ENCODE measurements around the gene NFAM1.

Gene NFAM1

DNA sequence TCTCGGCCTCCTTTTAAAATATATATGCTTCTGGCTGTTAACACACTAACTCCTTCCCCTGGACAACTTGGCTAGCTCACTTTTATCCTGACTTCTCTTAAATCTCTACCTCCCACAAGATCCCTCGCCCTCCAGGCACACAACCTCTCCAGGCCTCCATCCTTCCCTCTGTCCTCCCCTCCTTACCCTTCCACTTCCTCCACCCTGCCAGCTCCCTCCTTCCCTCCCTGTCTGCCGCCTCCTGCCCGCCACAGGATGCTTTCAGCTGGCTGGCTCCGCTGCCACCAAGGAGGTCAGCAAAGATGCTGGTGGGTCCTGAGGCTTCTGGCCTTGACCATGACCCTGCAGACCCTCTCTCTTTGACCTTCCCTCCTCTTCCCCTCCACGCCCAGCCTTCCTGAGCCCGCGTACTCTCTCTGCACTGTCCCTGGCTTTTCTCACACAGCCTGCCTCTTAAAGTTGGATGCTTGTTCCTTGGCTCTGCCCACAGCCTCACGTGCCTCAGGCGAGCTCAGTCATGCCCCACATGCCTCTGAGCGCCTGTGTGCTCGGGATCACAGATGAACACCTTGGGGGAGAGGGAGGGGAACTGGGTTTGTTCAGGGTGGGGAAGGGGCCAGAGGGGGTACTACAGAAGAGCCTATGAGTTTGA is 6.7 kb downstream of the NFAM1 start:
- Histone ChIP-seq H3K36me3 (ENCODE audit: insufficient read depth, low read length) (no peaks in the 10 kb centered on the region), H3K27me3 (ENCODE audit: insufficient read depth, low read length, poor library complexity, severe bottlenecking) (no peaks in the 10 kb centered on the region), H2AFZ (ENCODE audit: low read length) (no peak overlapping the region), H3F3A (ENCODE audit: low read depth) (no peaks in the 10 kb centered on the region), H3K9me2 (replicated peaks; ENCODE audit: low read depth, low read length) (no peaks in the 10 kb centered on the region), H3K4me1 (ENCODE audit: insufficient read depth, low read length, poor library complexity, severe bottlenecking) (no peaks in the 10 kb centered on the region), H4K20me1 (ENCODE audit: insufficient read depth, low read length, poor library complexity, severe bottlenecking) (no peaks in the 10 kb centered on the region), H3K9me3 (ENCODE audit: insufficient read depth, low read depth, low read length) (no peaks in the 10 kb centered on the region), H3K9ac (ENCODE audit: low read depth, low read length, poor library complexity, severe bottlenecking) (no peak overlapping the region), H3K4me2 (ENCODE audit: low read depth, low read length, poor library complexity, severe bottlenecking) (no peak overlapping the region), H3K4me3 (ENCODE audit: low read length, poor library complexity, severe bottlenecking) (no peak overlapping the region), H3K79me2 (ENCODE audit: insufficient read depth, low read length) (no peaks in the 10 kb centered on the region)
- TF ChIP-seq EZH2phosphoT487 (IDR thresholded peaks at IDR 0.05; ENCODE audit: borderline replicate concordance) (no peak), CTCF (conservative IDR thresholded peaks at IDR 0.05; ENCODE audit: low read length) (no peak)

DNA sequence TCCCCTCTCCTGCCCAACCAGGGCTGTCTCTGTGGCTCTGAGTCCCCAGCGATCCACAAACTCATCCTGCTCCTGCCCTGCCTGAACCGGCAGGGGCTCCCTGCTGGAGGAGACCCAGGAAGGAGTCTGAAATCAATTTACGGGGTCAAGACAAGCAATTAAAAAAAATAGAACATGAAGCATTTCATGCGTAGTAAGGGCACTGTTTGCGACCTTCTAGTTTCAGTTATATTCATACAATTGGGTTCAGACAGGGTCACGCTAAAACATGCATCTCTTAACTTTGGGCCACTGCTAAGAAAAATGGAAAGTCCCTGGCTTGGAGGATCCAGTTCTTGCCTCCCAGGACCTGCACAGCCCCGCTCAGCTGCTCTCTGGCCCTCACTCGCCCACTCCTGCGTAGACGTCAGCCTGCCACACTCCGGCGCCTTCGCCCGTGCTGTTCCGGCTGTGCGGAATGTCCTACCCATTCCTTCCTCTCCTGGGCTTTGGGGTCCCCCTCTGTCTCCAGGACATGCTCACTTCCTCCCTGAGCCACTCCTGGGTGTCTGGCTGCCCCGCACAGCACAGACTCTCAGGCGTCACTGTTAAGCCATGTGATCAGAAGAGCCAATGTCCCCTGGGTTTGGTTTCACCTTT is 12.8 kb downstream of the NFAM1 start:
- no peaks in the 10 kb centered on the region for H3F3A ChIP-seq (ENCODE audit: low read depth)
- H3K27me3 ChIP-seq (ENCODE audit: insufficient read depth, low read length, poor library complexity, severe bottlenecking) = no peaks in the 10 kb centered on the region
- H3K4me2 ChIP-seq (ENCODE audit: low read depth, low read length, poor library complexity, severe bottlenecking) = no peak overlapping the region
- no peaks in the 10 kb centered on the region for H3K4me1 ChIP-seq (ENCODE audit: insufficient read depth, low read length, poor library complexity, severe bottlenecking)
- no peaks in the 10 kb centered on the region for H3K9me2 ChIP-seq (replicated peaks; ENCODE audit: low read depth, low read length)
- no peaks in the 10 kb centered on the region for H3K36me3 ChIP-seq (ENCODE audit: insufficient read depth, low read length)
- TF ChIP-seq EZH2phosphoT487 (IDR thresholded peaks at IDR 0.05; ENCODE audit: borderline replicate concordance) (no peak), CTCF (conservative IDR thresholded peaks at IDR 0.05; ENCODE audit: low read length) (no peak)
- H3K9ac ChIP-seq (ENCODE audit: low read depth, low read length, poor library complexity, severe bottlenecking) = no peak overlapping the region
- H4K20me1 ChIP-seq (ENCODE audit: insufficient read depth, low read length, poor library complexity, severe bottlenecking) = no peaks in the 10 kb centered on the region
- H2AFZ ChIP-seq (ENCODE audit: low read length) = no peak overlapping the region
- no peaks in the 10 kb centered on the region for H3K9me3 ChIP-seq (ENCODE audit: insufficient read depth, low read depth, low read length)
- no peak overlapping the region for H3K4me3 ChIP-seq (ENCODE audit: low read length, poor library complexity, severe bottlenecking)
- H3K79me2 ChIP-seq (ENCODE audit: insufficient read depth, low read length) = no peaks in the 10 kb centered on the region

DNA sequence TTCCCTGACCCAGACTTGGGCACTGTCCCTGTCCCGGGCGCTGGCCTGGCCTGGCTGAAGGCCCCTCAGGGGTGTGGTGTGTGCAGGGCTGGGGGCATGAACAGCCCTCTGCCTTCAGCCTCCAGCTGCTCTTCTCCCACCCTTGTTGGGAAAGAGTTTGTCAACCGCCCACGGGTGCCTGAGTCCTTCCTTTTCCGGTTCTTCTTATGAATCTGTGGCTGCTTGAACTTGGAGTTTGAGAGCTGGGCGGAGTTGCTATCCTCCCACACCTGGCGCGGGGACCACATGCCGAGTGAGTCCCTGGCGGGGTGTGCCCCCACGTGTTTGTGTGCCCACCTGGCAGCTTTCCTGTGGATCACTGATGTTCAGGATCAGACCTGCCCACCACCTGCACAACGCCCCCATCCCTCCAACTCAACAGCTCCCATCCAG is 13.4 kb downstream of the NFAM1 start:
- no peaks in the 10 kb centered on the region for H3K9me3 ChIP-seq (ENCODE audit: insufficient read depth, low read depth, low read length)
- H3K36me3 ChIP-seq (ENCODE audit: insufficient read depth, low read length) = no peaks in the 10 kb centered on the region
- no peak overlapping the region for H3K4me3 ChIP-seq (ENCODE audit: low read length, poor library complexity, severe bottlenecking)
- no peak overlapping the region for H2AFZ ChIP-seq (ENCODE audit: low read length)
- TF ChIP-seq CTCF (conservative IDR thresholded peaks at IDR 0.05; ENCODE audit: low read length) = no peak
- TF ChIP-seq EZH2phosphoT487 (IDR thresholded peaks at IDR 0.05; ENCODE audit: borderline replicate concordance) = no peak
- no peak overlapping the region for H3K9ac ChIP-seq (ENCODE audit: low read depth, low read length, poor library complexity, severe bottlenecking)
- H3F3A ChIP-seq (ENCODE audit: low read depth) = no peaks in the 10 kb centered on the region
- no peaks in the 10 kb centered on the region for H3K79me2 ChIP-seq (ENCODE audit: insufficient read depth, low read length)
- no peaks in the 10 kb centered on the region for H4K20me1 ChIP-seq (ENCODE audit: insufficient read depth, low read length, poor library complexity, severe bottlenecking)
- H3K4me2 ChIP-seq (ENCODE audit: low read depth, low read length, poor library complexity, severe bottlenecking) = no peak overlapping the region
- no peaks in the 10 kb centered on the region for H3K4me1 ChIP-seq (ENCODE audit: insufficient read depth, low read length, poor library complexity, severe bottlenecking)
- no peaks in the 10 kb centered on the region for H3K27me3 ChIP-seq (ENCODE audit: insufficient read depth, low read length, poor library complexity, severe bottlenecking)
- no peaks in the 10 kb centered on the region for H3K9me2 ChIP-seq (replicated peaks; ENCODE audit: low read depth, low read length)

Measured in Loucy (cell line).